ENCODE results near the gene PCGF3. TPM values are rescaled to one million over a fixed set of nuclear protein-coding genes. Genes with fewer than 3 reads are reported as not detected.
"Not testable (repeated sequence)": the region's sequence is repeated elsewhere in the genome, so short reads cannot be mapped to it uniquely, and the experiment has no call there.

PCGF3 gene
- total RNA-seq, 1 donor from 2014 or later, result 55.4 TPM

DNA sequence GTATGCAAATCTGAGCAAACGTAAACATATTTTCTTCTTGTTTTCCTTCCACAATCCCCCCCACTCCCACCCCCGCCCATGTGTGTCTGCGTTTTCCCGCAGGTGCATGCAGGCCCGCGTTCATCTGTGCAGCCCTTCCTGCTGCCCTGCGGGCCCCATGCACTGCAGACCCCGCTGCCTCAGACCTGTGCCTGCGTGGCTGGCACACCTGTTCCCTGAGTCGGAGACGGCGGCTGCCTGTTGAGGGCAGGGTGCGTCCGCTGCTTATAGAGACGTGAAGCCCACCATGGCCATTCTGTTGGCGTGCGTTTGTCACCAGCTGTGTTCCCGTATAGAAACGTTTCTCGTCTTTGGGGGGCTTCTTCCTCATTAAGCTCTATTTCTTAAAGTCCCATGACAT lies 51.5 kb downstream of the PCGF3 start:
- Mint-ChIP-seq H3K4me3 (ENCODE audit: unreplicated experiment) (no peak overlapping the region), H3K36me3 (ENCODE audit: low read depth) (peaks cover 27% of the 10 kb centered on the region), H3K27ac (ENCODE audit: unreplicated experiment) (no peak overlapping the region), H3K9me3 (ENCODE audit: low read depth) (no peaks in the 10 kb centered on the region), H3K27me3 (ENCODE audit: low read depth) (no peaks in the 10 kb centered on the region), H3K4me1 (ENCODE audit: low read depth) (peaks cover 7% of the 10 kb centered on the region)
- peak; percentile 82 for DNase-seq (ENCODE audit: low spot score)
- TF ChIP-seq, protein P1, sequence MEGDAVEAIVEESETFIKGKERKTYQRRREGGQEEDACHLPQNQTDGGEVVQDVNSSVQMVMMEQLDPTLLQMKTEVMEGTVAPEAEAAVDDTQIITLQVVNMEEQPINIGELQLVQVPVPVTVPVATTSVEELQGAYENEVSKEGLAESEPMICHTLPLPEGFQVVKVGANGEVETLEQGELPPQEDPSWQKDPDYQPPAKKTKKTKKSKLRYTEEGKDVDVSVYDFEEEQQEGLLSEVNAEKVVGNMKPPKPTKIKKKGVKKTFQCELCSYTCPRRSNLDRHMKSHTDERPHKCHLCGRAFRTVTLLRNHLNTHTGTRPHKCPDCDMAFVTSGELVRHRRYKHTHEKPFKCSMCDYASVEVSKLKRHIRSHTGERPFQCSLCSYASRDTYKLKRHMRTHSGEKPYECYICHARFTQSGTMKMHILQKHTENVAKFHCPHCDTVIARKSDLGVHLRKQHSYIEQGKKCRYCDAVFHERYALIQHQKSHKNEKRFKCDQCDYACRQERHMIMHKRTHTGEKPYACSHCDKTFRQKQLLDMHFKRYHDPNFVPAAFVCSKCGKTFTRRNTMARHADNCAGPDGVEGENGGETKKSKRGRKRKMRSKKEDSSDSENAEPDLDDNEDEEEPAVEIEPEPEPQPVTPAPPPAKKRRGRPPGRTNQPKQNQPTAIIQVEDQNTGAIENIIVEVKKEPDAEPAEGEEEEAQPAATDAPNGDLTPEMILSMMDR (IDR thresholded peaks at IDR 0.05), result no peak

DNA sequence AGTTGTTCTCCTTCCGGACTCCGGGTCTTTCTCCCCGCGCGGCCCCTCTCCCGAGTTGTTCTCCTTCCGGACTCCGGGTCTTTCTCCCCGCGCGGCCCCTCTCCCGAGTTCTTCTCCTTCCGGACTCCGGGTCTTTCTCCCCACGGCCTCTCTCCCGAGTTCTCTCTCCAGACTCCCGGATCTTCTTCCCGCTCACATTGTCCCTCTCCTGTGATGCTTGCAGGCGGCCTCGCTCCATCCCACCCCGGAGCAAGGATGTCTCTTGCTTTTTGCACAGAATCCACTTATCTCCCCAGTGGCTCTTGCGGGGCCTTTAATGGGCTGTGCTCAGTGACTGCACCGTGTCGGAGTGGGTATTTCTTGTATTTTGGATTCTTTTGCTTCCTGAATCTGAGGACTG lies 54.2 kb downstream of the PCGF3 start:
- Mint-ChIP-seq H3K27ac (ENCODE audit: unreplicated experiment) (peak overlapping the region; percentile 25), H3K36me3 (ENCODE audit: low read depth) (peaks cover 34% of the 10 kb centered on the region)
- DNase-seq (ENCODE audit: low spot score), result peak; percentile 49
- not testable (repeated sequence) for H3K27me3 Mint-ChIP-seq (ENCODE audit: low read depth); H3K4me3 Mint-ChIP-seq (ENCODE audit: unreplicated experiment); H3K4me1 Mint-ChIP-seq (ENCODE audit: low read depth); H3K9me3 Mint-ChIP-seq (ENCODE audit: low read depth)

DNA sequence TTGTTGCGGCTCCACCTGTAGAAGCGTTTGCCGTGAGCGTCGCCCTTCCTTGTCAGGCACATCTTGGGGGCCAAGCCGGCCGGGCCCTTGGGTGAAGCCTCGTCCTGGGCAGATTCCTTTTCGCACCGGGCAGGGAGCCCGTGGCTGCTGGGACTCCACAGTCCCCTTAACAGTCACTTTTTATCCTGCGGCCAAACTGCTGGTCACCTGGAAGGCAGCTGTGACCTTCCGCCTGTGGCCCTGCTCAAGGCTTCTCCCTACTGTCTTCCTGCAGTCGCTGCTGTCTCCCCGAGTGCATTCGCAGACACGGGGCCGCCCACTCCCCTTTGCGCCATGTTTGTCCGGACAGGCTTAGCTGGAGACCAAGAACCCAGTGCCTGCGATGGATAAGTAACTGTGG lies 55.0 kb downstream of the PCGF3 start:
- peak; percentile 72 for DNase-seq (ENCODE audit: low spot score)
- Mint-ChIP-seq H3K9me3 (ENCODE audit: low read depth) (no peaks in the 10 kb centered on the region), H3K36me3 (ENCODE audit: low read depth) (peaks cover 38% of the 10 kb centered on the region), H3K4me1 (ENCODE audit: low read depth) (peaks cover 16% of the 10 kb centered on the region), H3K4me3 (ENCODE audit: unreplicated experiment) (no peak overlapping the region), H3K27me3 (ENCODE audit: low read depth) (no peaks in the 10 kb centered on the region), H3K27ac (ENCODE audit: unreplicated experiment) (no peak overlapping the region)
- TF ChIP-seq, protein P1 (IDR thresholded peaks at IDR 0.05), result no peak

DNA sequence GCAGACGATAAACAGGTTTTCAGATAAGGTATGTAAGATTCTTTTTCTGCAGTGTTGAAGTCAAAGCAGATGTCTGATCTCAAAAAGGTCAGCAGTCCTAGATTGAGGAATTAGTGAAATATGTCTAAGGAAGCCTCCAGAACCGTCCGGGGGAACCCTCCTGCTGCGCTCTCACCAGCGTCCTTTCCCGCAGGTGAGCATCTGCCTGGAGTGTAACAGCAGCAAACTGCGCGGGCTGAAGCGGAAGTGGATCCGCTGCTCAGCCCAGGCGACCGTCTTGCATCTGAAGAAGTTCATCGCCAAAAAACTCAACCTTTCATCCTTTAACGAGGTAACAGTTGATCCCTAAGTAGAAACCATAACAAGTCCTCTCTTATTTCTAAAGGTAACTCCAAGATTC lies 55.5 kb downstream of the PCGF3 start:
- Mint-ChIP-seq H3K36me3 (ENCODE audit: low read depth) (peaks cover 40% of the 10 kb centered on the region), H3K9me3 (ENCODE audit: low read depth) (no peaks in the 10 kb centered on the region), H3K4me3 (ENCODE audit: unreplicated experiment) (no peak overlapping the region), H3K4me1 (ENCODE audit: low read depth) (peaks cover 21% of the 10 kb centered on the region), H3K27ac (ENCODE audit: unreplicated experiment) (no peak overlapping the region), H3K27me3 (ENCODE audit: low read depth) (no peaks in the 10 kb centered on the region)
- TF ChIP-seq, protein P1 (IDR thresholded peaks at IDR 0.05), result no peak
- DNase-seq (ENCODE audit: low spot score), result peak; percentile 46

DNA sequence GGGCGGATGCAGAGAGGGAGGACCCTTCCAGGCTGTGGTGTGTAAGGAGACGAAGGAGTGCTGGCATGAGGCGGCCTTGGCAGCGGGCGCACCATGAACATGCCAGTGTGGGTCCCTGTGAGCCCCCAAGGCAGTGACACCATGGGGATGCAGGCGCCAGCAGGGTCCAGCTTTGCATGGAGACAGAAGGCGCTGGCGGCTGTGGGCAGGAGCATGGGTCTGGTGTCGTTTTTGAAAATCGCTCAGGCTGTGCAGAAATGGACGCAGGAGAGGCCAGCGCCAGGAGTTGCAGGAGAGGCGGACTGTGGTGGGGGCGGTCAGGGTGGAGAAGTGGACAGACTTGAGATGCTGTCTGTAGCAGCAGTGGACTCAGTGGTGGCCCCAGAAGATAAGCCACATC lies 56.1 kb downstream of the PCGF3 start:
- Mint-ChIP-seq H3K9me3 (ENCODE audit: low read depth) (no peaks in the 10 kb centered on the region), H3K36me3 (ENCODE audit: low read depth) (peaks cover 42% of the 10 kb centered on the region), H3K4me1 (ENCODE audit: low read depth) (peaks cover 24% of the 10 kb centered on the region), H3K27ac (ENCODE audit: unreplicated experiment) (peak overlapping the region; percentile 45), H3K27me3 (ENCODE audit: low read depth) (no peaks in the 10 kb centered on the region), H3K4me3 (ENCODE audit: unreplicated experiment) (no peak overlapping the region)
- TF ChIP-seq, protein P1 (IDR thresholded peaks at IDR 0.05), result no peak
- DNase-seq (ENCODE audit: low spot score), result peak; percentile 89

All from chondrocyte (in vitro differentiated cells).